A549 (cell line): ENCODE data around the gene TMEM38A. TPM values are rescaled to one million over a fixed set of nuclear protein-coding genes. Genes with fewer than 3 reads are reported as not detected.

Experiments used
- ATAC-seq, 2 experiments: fragments of 200-7000 bp in 1 of 2; fragments of >200 bp in 1 of 2; cut with Nextera tagmentation in 1 of 2; cut with Tn5 transposase in 1 of 2; 3 replicates each; pipeline versions ENCODE4 v1.8.0 to v1.9.1; 2018 to 2020; ENCODE audit warnings: mild to moderate bottlenecking in 1 of 2, moderate library complexity in 1 of 2
- CTCF ChIA-PET: fragments of 300-600 bp; sonication (Branson Sonifier 250); formaldehyde crosslinking; extraction: SDS; loops from one replicate; lab custom pipeline; 2021; ENCODE audit warnings: antibody characterized with exemption, inconsistent platforms; lab: Yijun Ruan, JAX
- POLR2A ChIA-PET: fragments of 350-600 bp; formaldehyde crosslinking; extraction: SDS; loops from one replicate; lab custom pipeline; 2021; ENCODE audit warnings: antibody characterized with exemption, inconsistent platforms; lab: Yijun Ruan, JAX
- DNase-seq, 2 experiments: peaks; one replicate each; pipeline versions ENCODE4 v3.0.0 to v3.0.0-alpha.2; 2011 to 2016; ENCODE audit warnings: low read depth in 1 of 2, low spot score in 1 of 2
- FAIRE-seq: peaks from 2 replicates; lab custom pipeline; 2011; peaks lifted over from hg19 to GRCh38; lab: Jason Lieb, UNC
- H3K27ac ChIP-seq, 2 experiments: fragments of >200 bp; sonication (Bioruptor Twin); formaldehyde crosslinking; 3 replicates each; pipeline ENCODE4 v1.5.1; 2016 to 2017
- H3K4me1 ChIP-seq: fragments of >200 bp; sonication (Bioruptor Twin); formaldehyde crosslinking; 3 replicates; pipeline ENCODE4 v1.6.1; 2016
- H3K4me2 ChIP-seq: fragments of >200 bp; sonication (Bioruptor Twin); formaldehyde crosslinking; 3 replicates; pipeline ENCODE4 v1.6.1; 2016
- H3K4me3 ChIP-seq: fragments of >200 bp; sonication (Bioruptor Twin); formaldehyde crosslinking; 3 replicates; pipeline ENCODE4 v1.5.1; 2016
- H3K9me3 ChIP-seq: fragments of >200 bp; sonication (Bioruptor Twin); formaldehyde crosslinking; 3 replicates; pipeline ENCODE4 v1.6.1; 2016
- BHLHE40 ChIP-seq: IDR thresholded peaks from 2 replicates; pipeline ENCODE4 v1.6.1; 2012; ENCODE audit warnings: low read depth, low read length, inconsistent platforms
- CHD4 ChIP-seq: fragments of 200-600 bp; sonication (generic); IDR thresholded peaks from 2 replicates; pipeline ENCODE4 v1.6.1; 2016; ENCODE audit warnings: antibody characterized with exemption, mild to moderate bottlenecking, borderline replicate concordance
- EP300 ChIP-seq, 2 experiments: fragments of >200 bp; sonication (Bioruptor Twin); formaldehyde crosslinking; IDR thresholded peaks; 2 replicates in 1 of 2; 3 replicates in 1 of 2; pipeline ENCODE4 v1.6.1; 2016 to 2017
- ESRRA ChIP-seq: fragments of 150-350 bp; IDR thresholded peaks from 2 replicates; pipeline ENCODE4 v1.6.1; 2014; ENCODE audit warnings: mild to moderate bottlenecking, low read length, borderline replicate concordance
- FOSB ChIP-seq: fragments of 250-450 bp; sonication (Bioruptor Pico); IDR thresholded peaks from 2 replicates; pipeline ENCODE4 v1.5.0; 2020; ENCODE audit warnings: mild to moderate bottlenecking, moderate library complexity
- FOXS1 ChIP-seq: fragments of 250-450 bp; sonication (Bioruptor Pico); IDR thresholded peaks from 2 replicates; pipeline ENCODE4 v1.5.0; 2020; ENCODE audit warnings: mild to moderate bottlenecking, moderate library complexity
- HDAC2 ChIP-seq: fragments of 200-600 bp; sonication (generic); IDR thresholded peaks from 2 replicates; pipeline ENCODE4 v1.6.1; 2016
- HEYL ChIP-seq: fragments of 250-450 bp; sonication (Bioruptor Pico); IDR thresholded peaks from 2 replicates; pipeline ENCODE4 v1.8.0; 2021; ENCODE audit warnings: mild to moderate bottlenecking, moderate library complexity
- HOXB13 ChIP-seq: fragments of 250-450 bp; sonication (Bioruptor Pico); IDR thresholded peaks from 2 replicates; pipeline ENCODE4 v1.5.0; 2020; ENCODE audit warnings: low read depth, mild to moderate bottlenecking, moderate library complexity
- HOXB5 ChIP-seq: fragments of 250-450 bp; sonication (Bioruptor Pico); IDR thresholded peaks from 2 replicates; pipeline ENCODE4 v1.5.0; 2020; ENCODE audit warnings: mild to moderate bottlenecking, moderate library complexity
- KDM5A ChIP-seq: fragments of 200-600 bp; sonication (generic); IDR thresholded peaks from 2 replicates; pipeline ENCODE4 v1.6.1; 2016; ENCODE audit warnings: antibody characterized with exemption, mild to moderate bottlenecking
- MAFK ChIP-seq: fragments of 450-650 bp; IDR thresholded peaks from 2 replicates; pipeline ENCODE4 v1.6.1; 2014; ENCODE audit not compliant: partially characterized antibody
- MAZ ChIP-seq: fragments of 150-350 bp; IDR thresholded peaks from 2 replicates; pipeline ENCODE4 v1.6.1; 2014; ENCODE audit warnings: antibody characterized with exemption, low read depth, low read length, borderline replicate concordance
- MYC ChIP-seq: IDR thresholded peaks from 2 replicates; pipeline ENCODE4 v1.6.1; 2012; ENCODE audit warnings: mild to moderate bottlenecking, inconsistent platforms, low read length, improper control_type of control experiment, borderline replicate concordance
- NFE2L2 ChIP-seq: fragments of 150-350 bp; conservative IDR thresholded peaks from 2 replicates; pipeline ENCODE4 v1.6.1; 2014; ENCODE audit warnings: low read length
- NPAS2 ChIP-seq: fragments of 250-450 bp; sonication (Bioruptor Pico); IDR thresholded peaks from 2 replicates; pipeline ENCODE4 v1.8.0; 2022; ENCODE audit warnings: mild to moderate bottlenecking, moderate library complexity, borderline replicate concordance
- NR3C1 ChIP-seq: fragments of >200 bp; sonication (Bioruptor Twin); formaldehyde crosslinking; IDR thresholded peaks from 3 replicates; pipeline ENCODE4 v1.6.1; 2017
- PHF8 ChIP-seq: fragments of 200-600 bp; sonication (generic); IDR thresholded peaks from 2 replicates; pipeline ENCODE4 v1.6.1; 2016; ENCODE audit warnings: low read depth, mild to moderate bottlenecking, antibody characterized with exemption, moderate library complexity, borderline replicate concordance
- POLR2A ChIP-seq: IDR thresholded peaks from 2 replicates; pipeline ENCODE4 v1.6.1; 2012; ENCODE audit warnings: mild to moderate bottlenecking, low read length
- RARB ChIP-seq: fragments of 250-450 bp; sonication (Bioruptor Pico); IDR thresholded peaks from 2 replicates; pipeline ENCODE4 v1.8.0; 2021; ENCODE audit warnings: mild to moderate bottlenecking, moderate library complexity
- RFX5 ChIP-seq: fragments of 450-650 bp; IDR thresholded peaks from 2 replicates; pipeline ENCODE4 v1.7.1; 2014; ENCODE audit warnings: antibody characterized with exemption, mild to moderate bottlenecking, moderate library complexity
- RNF2 ChIP-seq: fragments of 200-600 bp; sonication (generic); IDR thresholded peaks from 2 replicates; pipeline ENCODE4 v1.6.1; 2016; ENCODE audit warnings: low read depth, mild to moderate bottlenecking, antibody characterized with exemption, moderate library complexity, borderline replicate concordance
- ZC3H11A ChIP-seq: fragments of 450-650 bp; IDR thresholded peaks from 2 replicates; pipeline ENCODE4 v1.6.1; 2014; ENCODE audit warnings: antibody characterized with exemption, mild to moderate bottlenecking
- WGBS: methylation state at CpG from one replicate; pipeline ENCODE4 v1.1.6; 2017; ENCODE audit errors: missing lambda C conversion rate; 5-methylcytosine and 5-hydroxymethylcytosine counted together
- polyA plus RNA-seq, 4 experiments: library from polyadenylated mRNA; depleted of rRNA in 3 of 4; stranded (reverse); fragments of >200 nt; fragmentation: RNase III in 1 of 4; extraction: RNeasy Plus Mini Kit Qiagen cat#74134 plus additional on column Dnase treatment in 1 of 4; gene quantifications; 2 replicates in 3 of 4; 3 replicates in 1 of 4; pipeline ENCODE4 v1.2.3, GENCODE V29; 2011 to 2017
- TF ChIP-seq, protein P1 (sequence below): fragments of 250-450 bp; sonication (Bioruptor Pico); IDR thresholded peaks from 2 replicates; pipeline ENCODE4 v1.5.0; 2021; ENCODE audit warnings: mild to moderate bottlenecking, moderate library complexity, borderline replicate concordance
- TF ChIP-seq, protein P2 (sequence below): fragments of >200 bp; sonication (Bioruptor Twin); formaldehyde crosslinking; IDR thresholded peaks from 3 replicates; pipeline ENCODE4 v1.6.1; 2016
- TF ChIP-seq, protein P3 (sequence below): fragments of >200 bp; sonication (Bioruptor Twin); formaldehyde crosslinking; IDR thresholded peaks from 2 replicates; pipeline ENCODE4 v1.6.1; 2016
- TF ChIP-seq, protein P4 (sequence below): fragments of 250-450 bp; sonication (Bioruptor Pico); IDR thresholded peaks from 2 replicates; pipeline ENCODE4 v1.5.0; 2020; ENCODE audit warnings: low read depth, mild to moderate bottlenecking, moderate library complexity
- TF ChIP-seq, protein P5 (sequence below): fragments of 200-600 bp; sonication (generic); IDR thresholded peaks from 2 replicates; pipeline ENCODE4 v1.6.1; 2016; ENCODE audit warnings: antibody characterized with exemption, mild to moderate bottlenecking, moderate library complexity
- TF ChIP-seq, protein P6 (sequence below): fragments of 150-350 bp; IDR thresholded peaks from 2 replicates; pipeline ENCODE4 v1.6.1; 2014; ENCODE audit warnings: low read depth, mild to moderate bottlenecking, low read length
- TF ChIP-seq, protein P7 (sequence below): fragments of 450-650 bp; IDR thresholded peaks from 2 replicates; pipeline ENCODE4 v1.6.1; 2014; ENCODE audit warnings: antibody characterized with exemption

TMEM38A gene
- polyA plus RNA-seq, 2 of the 4 experiments (the other 2 are of a cell fraction) = 1.2 to 1.5 TPM

DNA sequence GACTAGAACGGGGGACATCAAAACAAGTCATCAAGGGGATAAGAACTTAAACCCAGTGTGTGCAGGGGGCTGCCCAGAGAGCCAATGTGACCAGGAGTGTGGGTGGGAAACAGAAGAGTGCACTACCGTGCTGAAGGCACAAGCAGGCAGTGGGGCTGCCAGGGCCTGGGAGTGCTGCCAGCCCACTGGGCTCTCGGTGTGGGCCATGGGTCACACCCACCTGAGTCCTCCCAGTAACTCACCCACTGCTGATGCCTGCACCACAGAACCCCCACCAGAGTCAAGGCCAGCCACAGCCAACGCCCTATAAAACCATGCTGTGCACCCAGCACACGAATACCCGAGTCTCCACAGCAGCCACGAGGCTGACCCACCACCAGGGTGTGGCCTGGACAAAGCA lies 41.5 kb upstream of the TMEM38A start:
- TF ChIP-seq MAZ (no peak), EP300 (IDR thresholded peaks at IDR 0.05) (no peak), HDAC2 (no peak), RARB (CRISPR knock-in tag) (no peak), HOXB13 (CRISPR knock-in tag) (no peak), FOXS1 (no peak), RNF2 (no peak), POLR2A (no peak), ESRRA (no peak), MYC (no peak), BHLHE40 (no peak), CHD4 (no peak), MAFK (no peak), FOSB (no peak)
- TF ChIP-seq, protein P1, sequence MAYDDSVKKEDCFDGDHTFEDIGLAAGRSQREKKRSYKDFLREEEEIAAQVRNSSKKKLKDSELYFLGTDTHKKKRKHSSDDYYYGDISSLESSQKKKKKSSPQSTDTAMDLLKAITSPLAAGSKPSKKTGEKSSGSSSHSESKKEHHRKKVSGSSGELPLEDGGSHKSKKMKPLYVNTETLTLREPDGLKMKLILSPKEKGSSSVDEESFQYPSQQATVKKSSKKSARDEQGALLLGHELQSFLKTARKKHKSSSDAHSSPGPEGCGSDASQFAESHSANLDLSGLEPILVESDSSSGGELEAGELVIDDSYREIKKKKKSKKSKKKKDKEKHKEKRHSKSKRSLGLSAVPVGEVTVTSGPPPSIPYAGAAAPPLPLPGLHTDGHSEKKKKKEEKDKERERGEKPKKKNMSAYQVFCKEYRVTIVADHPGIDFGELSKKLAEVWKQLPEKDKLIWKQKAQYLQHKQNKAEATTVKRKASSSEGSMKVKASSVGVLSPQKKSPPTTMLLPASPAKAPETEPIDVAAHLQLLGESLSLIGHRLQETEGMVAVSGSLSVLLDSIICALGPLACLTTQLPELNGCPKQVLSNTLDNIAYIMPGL = no peak
- TF ChIP-seq, protein P2, sequence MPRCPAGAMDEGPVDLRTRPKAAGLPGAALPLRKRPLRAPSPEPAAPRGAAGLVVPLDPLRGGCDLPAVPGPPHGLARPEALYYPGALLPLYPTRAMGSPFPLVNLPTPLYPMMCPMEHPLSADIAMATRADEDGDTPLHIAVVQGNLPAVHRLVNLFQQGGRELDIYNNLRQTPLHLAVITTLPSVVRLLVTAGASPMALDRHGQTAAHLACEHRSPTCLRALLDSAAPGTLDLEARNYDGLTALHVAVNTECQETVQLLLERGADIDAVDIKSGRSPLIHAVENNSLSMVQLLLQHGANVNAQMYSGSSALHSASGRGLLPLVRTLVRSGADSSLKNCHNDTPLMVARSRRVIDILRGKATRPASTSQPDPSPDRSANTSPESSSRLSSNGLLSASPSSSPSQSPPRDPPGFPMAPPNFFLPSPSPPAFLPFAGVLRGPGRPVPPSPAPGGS = no peak
- TF ChIP-seq, protein P3, sequence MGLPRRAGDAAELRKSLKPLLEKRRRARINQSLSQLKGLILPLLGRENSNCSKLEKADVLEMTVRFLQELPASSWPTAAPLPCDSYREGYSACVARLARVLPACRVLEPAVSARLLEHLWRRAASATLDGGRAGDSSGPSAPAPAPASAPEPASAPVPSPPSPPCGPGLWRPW = no peak
- TF ChIP-seq, protein P4, sequence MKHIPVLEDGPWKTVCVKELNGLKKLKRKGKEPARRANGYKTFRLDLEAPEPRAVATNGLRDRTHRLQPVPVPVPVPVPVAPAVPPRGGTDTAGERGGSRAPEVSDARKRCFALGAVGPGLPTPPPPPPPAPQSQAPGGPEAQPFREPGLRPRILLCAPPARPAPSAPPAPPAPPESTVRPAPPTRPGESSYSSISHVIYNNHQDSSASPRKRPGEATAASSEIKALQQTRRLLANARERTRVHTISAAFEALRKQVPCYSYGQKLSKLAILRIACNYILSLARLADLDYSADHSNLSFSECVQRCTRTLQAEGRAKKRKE = no peak
- TF ChIP-seq, protein P5, sequence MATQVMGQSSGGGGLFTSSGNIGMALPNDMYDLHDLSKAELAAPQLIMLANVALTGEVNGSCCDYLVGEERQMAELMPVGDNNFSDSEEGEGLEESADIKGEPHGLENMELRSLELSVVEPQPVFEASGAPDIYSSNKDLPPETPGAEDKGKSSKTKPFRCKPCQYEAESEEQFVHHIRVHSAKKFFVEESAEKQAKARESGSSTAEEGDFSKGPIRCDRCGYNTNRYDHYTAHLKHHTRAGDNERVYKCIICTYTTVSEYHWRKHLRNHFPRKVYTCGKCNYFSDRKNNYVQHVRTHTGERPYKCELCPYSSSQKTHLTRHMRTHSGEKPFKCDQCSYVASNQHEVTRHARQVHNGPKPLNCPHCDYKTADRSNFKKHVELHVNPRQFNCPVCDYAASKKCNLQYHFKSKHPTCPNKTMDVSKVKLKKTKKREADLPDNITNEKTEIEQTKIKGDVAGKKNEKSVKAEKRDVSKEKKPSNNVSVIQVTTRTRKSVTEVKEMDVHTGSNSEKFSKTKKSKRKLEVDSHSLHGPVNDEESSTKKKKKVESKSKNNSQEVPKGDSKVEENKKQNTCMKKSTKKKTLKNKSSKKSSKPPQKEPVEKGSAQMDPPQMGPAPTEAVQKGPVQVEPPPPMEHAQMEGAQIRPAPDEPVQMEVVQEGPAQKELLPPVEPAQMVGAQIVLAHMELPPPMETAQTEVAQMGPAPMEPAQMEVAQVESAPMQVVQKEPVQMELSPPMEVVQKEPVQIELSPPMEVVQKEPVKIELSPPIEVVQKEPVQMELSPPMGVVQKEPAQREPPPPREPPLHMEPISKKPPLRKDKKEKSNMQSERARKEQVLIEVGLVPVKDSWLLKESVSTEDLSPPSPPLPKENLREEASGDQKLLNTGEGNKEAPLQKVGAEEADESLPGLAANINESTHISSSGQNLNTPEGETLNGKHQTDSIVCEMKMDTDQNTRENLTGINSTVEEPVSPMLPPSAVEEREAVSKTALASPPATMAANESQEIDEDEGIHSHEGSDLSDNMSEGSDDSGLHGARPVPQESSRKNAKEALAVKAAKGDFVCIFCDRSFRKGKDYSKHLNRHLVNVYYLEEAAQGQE = no peak
- Histone ChIP-seq H3K4me3 (no peak overlapping the region), H3K9me3 (no peaks in the 10 kb centered on the region), H3K4me1 (no peaks in the 10 kb centered on the region), H3K4me2 (no peak overlapping the region), H3K27ac (no peak overlapping the region)
- ChIA-PET POLR2A (no interaction called here), CTCF (no interaction called here)
- 90% methylated on average over 6 of the region's 7 CpGs for WGBS
- DNase-seq (no peak), FAIRE-seq (no peak), ATAC-seq (no peak)

DNA sequence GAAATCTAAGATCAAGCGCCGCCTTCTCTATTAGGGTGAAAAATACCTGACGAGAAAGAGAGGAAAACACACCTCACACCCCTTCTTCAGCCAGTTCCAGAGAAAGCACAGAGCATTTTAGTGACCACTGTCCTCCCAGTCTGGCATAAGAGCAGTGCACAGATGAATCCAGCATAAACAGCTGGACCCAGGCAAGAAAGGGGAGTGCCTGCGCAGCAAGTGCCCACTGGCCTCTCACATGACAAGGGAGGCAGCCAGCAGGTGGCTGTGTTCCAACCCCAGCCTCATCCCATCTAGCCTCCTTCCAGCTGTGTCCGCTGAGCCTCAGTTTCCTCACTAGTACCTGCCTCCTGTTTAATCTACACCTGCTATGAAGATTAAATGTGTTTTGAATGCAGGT lies 40.9 kb upstream of the TMEM38A start:
- no peak overlapping the region for H3K27ac ChIP-seq
- no peak overlapping the region for H3K4me2 ChIP-seq
- FAIRE-seq (no peak), ATAC-seq (no peak), DNase-seq (no peak)
- ChIA-PET POLR2A (no interaction called here), CTCF (no interaction called here)
- WGBS = 98% methylated on average over 5 of the region's 5 CpGs
- no peaks in the 10 kb centered on the region for H3K9me3 ChIP-seq
- no peaks in the 10 kb centered on the region for H3K4me1 ChIP-seq
- no peak overlapping the region for H3K4me3 ChIP-seq
- TF ChIP-seq HOXB5 (CRISPR knock-in tag) (no peak), NPAS2 (CRISPR knock-in tag) (no peak), NR3C1 (no peak), RARB (CRISPR knock-in tag) (no peak), RFX5 (no peak), MAZ (no peak), ZC3H11A (no peak), PHF8 (no peak), NFE2L2 (no peak), KDM5A (no peak), HEYL (CRISPR knock-in tag) (no peak)
- TF ChIP-seq, protein P6, sequence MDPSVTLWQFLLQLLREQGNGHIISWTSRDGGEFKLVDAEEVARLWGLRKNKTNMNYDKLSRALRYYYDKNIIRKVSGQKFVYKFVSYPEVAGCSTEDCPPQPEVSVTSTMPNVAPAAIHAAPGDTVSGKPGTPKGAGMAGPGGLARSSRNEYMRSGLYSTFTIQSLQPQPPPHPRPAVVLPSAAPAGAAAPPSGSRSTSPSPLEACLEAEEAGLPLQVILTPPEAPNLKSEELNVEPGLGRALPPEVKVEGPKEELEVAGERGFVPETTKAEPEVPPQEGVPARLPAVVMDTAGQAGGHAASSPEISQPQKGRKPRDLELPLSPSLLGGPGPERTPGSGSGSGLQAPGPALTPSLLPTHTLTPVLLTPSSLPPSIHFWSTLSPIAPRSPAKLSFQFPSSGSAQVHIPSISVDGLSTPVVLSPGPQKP = no peak
- TF ChIP-seq, protein P7, sequence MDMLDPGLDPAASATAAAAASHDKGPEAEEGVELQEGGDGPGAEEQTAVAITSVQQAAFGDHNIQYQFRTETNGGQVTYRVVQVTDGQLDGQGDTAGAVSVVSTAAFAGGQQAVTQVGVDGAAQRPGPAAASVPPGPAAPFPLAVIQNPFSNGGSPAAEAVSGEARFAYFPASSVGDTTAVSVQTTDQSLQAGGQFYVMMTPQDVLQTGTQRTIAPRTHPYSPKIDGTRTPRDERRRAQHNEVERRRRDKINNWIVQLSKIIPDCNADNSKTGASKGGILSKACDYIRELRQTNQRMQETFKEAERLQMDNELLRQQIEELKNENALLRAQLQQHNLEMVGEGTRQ = no peak
